Activated T-cell treated with anti-CD3 and anti-CD28 coated beads, Interleukin-2, amount 50 U/mL, for 24 hours (primary cell): Measurements from ENCODE around the gene ZSCAN5A.
A peak's percentile ranks its signal among the peaks of the same experiment; 100 is the strongest.
"Not testable (repeated sequence)": the region's sequence is repeated elsewhere in the genome, so short reads cannot be mapped to it uniquely, and the experiment has no call there.

Experiments used
- DNase-seq: peaks from one replicate; pipeline ENCODE4 v3.0.0-alpha.2; 2020
- H3K27ac Mint-ChIP-seq: 2 replicates; pipeline ENCODE4 v1.8.0; 2020; ENCODE audit warnings: mild to moderate bottlenecking, mixed read lengths
- H3K27me3 Mint-ChIP-seq: 2 replicates; pipeline ENCODE4 v1.8.0; 2020; ENCODE audit warnings: mixed read lengths
- H3K36me3 Mint-ChIP-seq: 2 replicates; pipeline ENCODE4 v1.8.0; 2020; ENCODE audit warnings: low read depth, mixed read lengths
- H3K4me1 Mint-ChIP-seq: 2 replicates; pipeline ENCODE4 v1.8.0; 2020; ENCODE audit warnings: low read depth, mixed read lengths
- H3K4me3 Mint-ChIP-seq: 2 replicates; pipeline ENCODE4 v1.8.0; 2020; ENCODE audit warnings: mild to moderate bottlenecking, moderate library complexity, mixed read lengths
- H3K9me3 Mint-ChIP-seq: 2 replicates; pipeline ENCODE4 v1.8.0; 2020; ENCODE audit warnings: mixed read lengths

The ZSCAN5A gene

GRCh38 chr19:56321989-56322440 lies 7.4 kb upstream of the ZSCAN5A start:
- H3K27me3 Mint-ChIP-seq: peaks cover 6% of the 10 kb centered on the region
- H3K4me3 Mint-ChIP-seq: no peak overlapping the region
- H3K36me3 Mint-ChIP-seq: no peaks in the 10 kb centered on the region
- H3K27ac Mint-ChIP-seq: no peak overlapping the region
- DNase-seq: no peak
- no peaks in the 10 kb centered on the region for H3K9me3 Mint-ChIP-seq
- H3K4me1 Mint-ChIP-seq: no peaks in the 10 kb centered on the region

DNA sequence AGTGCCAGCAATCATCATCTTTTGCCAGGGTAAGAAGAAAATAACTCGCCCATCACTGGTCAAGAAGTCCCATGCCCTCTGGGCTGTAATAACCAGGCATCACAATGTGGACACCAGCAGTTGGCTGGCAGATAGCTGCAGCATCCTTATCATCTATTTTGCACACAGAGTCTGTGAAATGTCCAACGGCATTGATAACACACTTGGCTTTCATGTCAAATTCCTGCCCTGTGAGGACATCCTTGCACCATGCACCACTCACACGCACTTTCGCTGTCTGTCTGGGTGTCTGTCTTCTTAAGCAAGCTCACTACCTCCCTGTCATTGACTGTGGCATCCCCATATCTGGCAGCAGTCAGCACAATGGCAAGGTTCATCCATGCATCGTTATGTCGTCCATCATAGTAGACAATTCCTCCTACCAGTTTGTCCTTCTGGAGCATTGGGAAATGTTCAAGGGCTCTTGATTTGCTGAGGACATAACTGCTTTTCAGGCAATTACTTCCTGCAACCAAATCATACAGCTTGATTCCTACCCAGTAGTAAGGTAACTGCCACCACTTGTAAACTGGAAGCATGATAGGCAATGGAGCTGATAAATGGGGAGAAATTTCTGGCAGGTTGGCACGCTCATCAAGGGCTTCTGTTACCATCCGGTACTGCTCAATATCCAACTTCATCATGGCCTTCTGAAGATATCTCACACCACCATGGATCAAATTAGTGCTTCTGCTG lies 6.8 kb upstream of the ZSCAN5A start:
- no peak for DNase-seq
- Mint-ChIP-seq H3K4me1 (no peaks in the 10 kb centered on the region), H3K27ac (no peak overlapping the region), H3K9me3 (no peaks in the 10 kb centered on the region), H3K27me3 (peaks cover 6% of the 10 kb centered on the region), H3K4me3 (no peak overlapping the region), H3K36me3 (no peaks in the 10 kb centered on the region)

- Mint-ChIP-seq H3K27ac (no peak overlapping the region), H3K36me3 (peaks cover 2% of the 10 kb centered on the region), H3K9me3 (no peaks in the 10 kb centered on the region), H3K4me1 (peaks cover 9% of the 10 kb centered on the region), H3K27me3 (peaks cover 2% of the 10 kb centered on the region), H3K4me3 (no peak overlapping the region)
- DNase-seq: no peak
Measured at GRCh38 chr19:56319991-56320390, 5.4 kb upstream of the ZSCAN5A start.

DNA sequence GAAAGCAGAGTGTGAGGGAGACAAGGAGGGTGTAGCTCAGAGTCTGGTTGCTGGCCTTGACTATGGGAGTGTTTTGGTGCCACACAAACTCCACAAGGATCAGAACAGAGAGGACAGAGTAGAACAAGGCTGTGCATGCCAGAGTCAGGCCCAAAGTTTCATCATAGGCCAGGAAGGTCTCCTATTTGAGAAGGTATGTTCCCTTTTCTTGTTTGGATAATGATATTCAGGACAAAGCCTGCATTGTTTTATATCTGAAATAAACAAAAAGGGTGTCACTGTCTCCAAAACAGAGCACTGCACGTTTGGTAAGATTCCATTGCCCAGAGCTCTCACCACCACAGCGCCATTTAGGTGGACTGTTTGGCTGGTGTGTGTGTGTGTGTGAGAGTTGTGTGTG lies 3.1 kb upstream of the ZSCAN5A start:
- peaks cover 24% of the 10 kb centered on the region for H3K4me1 Mint-ChIP-seq
- H3K36me3 Mint-ChIP-seq: peaks cover 15% of the 10 kb centered on the region
- peaks cover 4% of the 10 kb centered on the region for H3K9me3 Mint-ChIP-seq
- DNase-seq: no peak
- no peaks in the 10 kb centered on the region for H3K27me3 Mint-ChIP-seq
- no peak overlapping the region for H3K4me3 Mint-ChIP-seq
- no peak overlapping the region for H3K27ac Mint-ChIP-seq

DNA sequence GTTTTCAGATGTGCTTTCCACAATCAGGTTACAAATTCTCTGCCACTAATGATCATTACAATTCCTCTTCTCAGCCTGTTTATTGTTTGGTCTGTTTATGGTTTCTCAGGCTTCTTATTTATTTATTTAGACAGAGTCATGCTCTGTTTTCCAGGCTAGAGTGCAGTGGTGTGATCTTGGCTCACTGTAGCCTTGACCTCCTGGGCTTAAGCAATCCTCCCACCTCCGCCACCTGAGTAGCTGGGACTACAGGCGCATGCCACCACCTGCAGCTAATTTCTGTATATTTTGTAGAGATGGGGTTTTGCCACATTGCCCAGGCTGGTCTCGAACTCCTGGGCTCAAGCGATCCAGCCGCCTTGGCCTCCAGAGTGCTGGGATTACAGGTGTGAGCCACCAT lies 2.1 kb upstream of the ZSCAN5A start:
- DNase-seq: no peak
- peaks cover 25% of the 10 kb centered on the region for H3K36me3 Mint-ChIP-seq
- H3K9me3 Mint-ChIP-seq: peaks cover 5% of the 10 kb centered on the region
- no peak overlapping the region for H3K27ac Mint-ChIP-seq
- H3K4me3 Mint-ChIP-seq: no peak overlapping the region
- H3K4me1 Mint-ChIP-seq: peaks cover 29% of the 10 kb centered on the region
- H3K27me3 Mint-ChIP-seq: no peaks in the 10 kb centered on the region

DNA sequence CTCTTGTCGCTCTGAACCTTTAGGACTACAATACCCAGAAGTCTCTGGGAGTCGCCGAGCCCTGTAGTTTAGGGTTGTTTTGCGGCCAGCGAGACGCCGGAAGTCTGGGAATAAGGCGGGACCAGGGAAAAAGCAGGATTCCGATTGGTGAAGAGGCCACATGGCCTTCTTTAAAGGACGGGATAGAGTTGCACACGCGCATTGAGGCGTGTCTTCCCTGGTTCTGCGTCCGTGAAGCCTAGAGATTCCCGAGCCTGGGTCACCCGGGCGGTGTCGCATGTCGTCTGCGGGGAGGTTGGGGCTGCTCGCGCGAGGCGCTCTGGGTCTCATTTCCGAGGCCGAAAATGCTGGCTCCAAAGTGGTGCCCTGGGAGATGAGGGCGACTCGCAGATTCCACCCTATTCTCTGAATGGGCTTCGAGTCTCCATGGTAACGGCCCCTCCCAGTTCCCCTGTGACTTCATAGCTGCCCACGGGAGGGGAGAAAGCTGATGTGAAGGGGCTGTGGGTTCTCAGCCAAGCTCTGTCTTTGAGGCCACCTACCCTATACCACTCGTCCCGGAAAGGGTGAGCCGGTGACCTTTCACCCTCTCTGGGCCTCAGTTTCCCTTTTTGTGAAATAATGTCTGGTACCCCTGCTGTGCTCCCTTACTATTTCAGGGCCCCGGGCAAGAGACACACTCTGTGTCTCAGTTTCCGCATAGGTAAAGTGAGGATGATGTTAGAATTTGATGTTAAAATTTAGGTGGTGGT lies 614 bp upstream of the ZSCAN5A start:
- peak; percentile 91 for DNase-seq
- Mint-ChIP-seq H3K4me3 (peak overlapping the region; percentile 82), H3K27me3 (no peaks in the 10 kb centered on the region), H3K9me3 (peaks cover 5% of the 10 kb centered on the region), H3K27ac (peak overlapping the region; percentile 100), H3K36me3 (peaks cover 37% of the 10 kb centered on the region), H3K4me1 (peaks cover 29% of the 10 kb centered on the region)

DNA sequence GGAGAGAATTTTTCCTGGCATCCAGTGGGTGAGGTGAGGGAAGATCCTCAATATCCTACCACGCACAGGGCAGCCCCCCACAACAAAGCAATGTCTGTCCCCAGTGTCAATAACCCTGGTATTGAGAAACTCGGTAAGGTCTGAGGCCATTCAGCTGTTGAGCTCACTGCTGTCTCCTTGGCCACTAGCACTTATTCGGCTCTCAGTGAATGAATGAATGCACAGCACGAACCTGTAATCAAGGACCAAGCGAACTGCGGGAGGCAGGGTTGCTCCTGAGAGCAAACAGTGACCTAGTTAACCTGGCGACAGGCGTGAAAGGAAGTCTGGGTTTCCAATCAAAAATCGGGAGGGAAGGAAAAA lies 640 bp downstream of the ZSCAN5A start:
- Mint-ChIP-seq H3K27ac (peak overlapping the region; percentile 100), H3K27me3 (no peaks in the 10 kb centered on the region), H3K4me1 (peaks cover 29% of the 10 kb centered on the region), H3K36me3 (peaks cover 48% of the 10 kb centered on the region), H3K9me3 (peaks cover 5% of the 10 kb centered on the region), H3K4me3 (peak overlapping the region; percentile 82)
- DNase-seq: no peak

DNA sequence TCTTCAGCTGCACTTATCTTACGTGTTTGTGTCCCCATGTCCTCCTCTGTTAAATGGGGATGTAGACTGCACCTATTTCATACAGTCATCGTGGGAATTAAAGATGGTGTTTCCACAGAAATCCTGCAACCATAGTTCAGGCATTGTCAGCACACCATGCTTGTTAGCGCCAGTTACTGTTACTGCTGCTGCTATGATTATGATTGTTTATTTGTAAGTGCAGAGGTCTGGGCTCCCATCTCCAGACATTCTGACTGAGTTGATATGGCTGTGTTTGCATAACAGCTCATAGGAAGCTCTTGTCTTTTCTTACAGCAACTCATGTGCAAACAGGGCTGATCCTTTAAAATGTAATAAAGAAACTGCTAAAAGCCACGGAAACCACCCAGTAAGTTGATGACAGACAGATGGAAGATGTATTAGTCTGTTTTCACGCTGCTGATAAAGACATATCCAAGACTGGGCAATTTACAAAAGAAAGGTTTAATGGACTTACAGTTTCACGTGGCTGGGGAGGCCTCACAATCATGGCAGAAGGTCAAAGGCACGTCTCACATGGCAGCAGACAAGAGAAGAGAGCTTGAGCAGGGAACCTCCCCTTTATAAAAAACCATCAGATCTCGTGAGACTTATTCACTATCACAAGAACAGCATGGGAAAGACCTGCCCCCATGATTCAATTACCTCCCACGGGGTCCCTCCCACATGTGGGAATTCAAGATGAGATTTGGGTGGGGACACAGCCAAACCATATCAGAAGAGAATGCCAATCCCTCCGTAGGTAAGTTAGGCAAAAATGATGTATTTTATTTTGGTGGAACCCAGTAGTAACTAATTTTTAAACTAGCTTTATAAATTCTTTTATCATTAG lies 1.6 kb downstream of the ZSCAN5A start:
- Mint-ChIP-seq H3K36me3 (peaks cover 54% of the 10 kb centered on the region), H3K27me3 (no peaks in the 10 kb centered on the region), H3K27ac (peak overlapping the region; percentile 100), H3K4me1 (peaks cover 29% of the 10 kb centered on the region), H3K9me3 (peaks cover 5% of the 10 kb centered on the region), H3K4me3 (peak overlapping the region; percentile 82)
- no peak for DNase-seq

DNA sequence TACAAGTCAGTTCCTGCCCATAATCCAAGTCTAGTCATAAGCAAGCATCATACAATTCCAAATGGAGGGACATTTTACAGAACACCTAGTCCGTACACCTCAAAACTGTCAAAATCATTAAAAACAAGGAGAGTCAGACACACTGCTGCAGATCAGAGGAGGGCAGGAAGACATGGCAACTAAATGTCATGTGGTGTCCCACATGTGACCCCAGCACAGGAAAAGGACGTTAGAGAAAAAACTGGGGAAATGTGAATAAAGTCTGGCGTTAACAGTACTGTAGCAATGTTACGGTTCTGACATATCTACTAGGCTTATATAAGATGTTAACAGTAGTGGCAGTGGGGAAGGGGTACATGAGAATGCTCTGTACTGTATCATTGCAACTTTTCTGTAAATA lies 2.3 kb downstream of the ZSCAN5A start:
- no peaks in the 10 kb centered on the region for H3K27me3 Mint-ChIP-seq
- peaks cover 5% of the 10 kb centered on the region for H3K9me3 Mint-ChIP-seq
- peaks cover 29% of the 10 kb centered on the region for H3K4me1 Mint-ChIP-seq
- peaks cover 57% of the 10 kb centered on the region for H3K36me3 Mint-ChIP-seq
- no peak for DNase-seq
- H3K27ac Mint-ChIP-seq: no peak overlapping the region
- no peak overlapping the region for H3K4me3 Mint-ChIP-seq

GRCh38 chr19:56310462-56310861 lies 4.2 kb downstream of the ZSCAN5A start:
- Mint-ChIP-seq H3K27me3 (no peaks in the 10 kb centered on the region), H3K4me3 (no peak overlapping the region), H3K36me3 (peaks cover 66% of the 10 kb centered on the region), H3K9me3 (peaks cover 5% of the 10 kb centered on the region), H3K27ac (no peak overlapping the region), H3K4me1 (peaks cover 21% of the 10 kb centered on the region)
- no peak for DNase-seq

- Mint-ChIP-seq H3K4me1 (peaks cover 20% of the 10 kb centered on the region), H3K4me3 (no peak overlapping the region), H3K27ac (no peak overlapping the region), H3K36me3 (peaks cover 71% of the 10 kb centered on the region), H3K27me3 (no peaks in the 10 kb centered on the region), H3K9me3 (peaks cover 5% of the 10 kb centered on the region)
- DNase-seq: peak; percentile 71
Measured at GRCh38 chr19:56309511-56310185, 5.0 kb downstream of the ZSCAN5A start.

DNA sequence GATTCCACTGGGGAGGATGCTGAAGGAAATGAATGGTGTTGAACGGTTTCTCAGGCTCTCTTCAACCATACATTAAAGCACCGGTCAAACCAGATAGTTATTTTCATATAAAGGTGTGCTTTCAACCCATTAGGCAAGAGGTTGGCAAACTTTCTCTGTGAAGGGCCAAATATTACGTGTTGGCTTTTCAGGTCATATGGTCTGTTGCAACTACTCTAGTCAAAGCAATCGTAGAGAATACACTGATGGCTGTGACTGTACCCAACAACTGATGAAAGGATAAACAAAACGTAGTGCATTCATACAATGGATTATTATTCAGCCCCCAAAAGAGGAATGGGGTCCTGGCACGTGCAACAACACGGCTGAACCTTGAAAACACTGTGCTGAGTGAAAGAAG lies 5.8 kb downstream of the ZSCAN5A start:
- DNase-seq: no peak
- peaks cover 76% of the 10 kb centered on the region for H3K36me3 Mint-ChIP-seq
- H3K4me1 Mint-ChIP-seq: peaks cover 16% of the 10 kb centered on the region
- H3K27ac Mint-ChIP-seq: no peak overlapping the region
- H3K27me3 Mint-ChIP-seq: no peaks in the 10 kb centered on the region
- H3K4me3 Mint-ChIP-seq: no peak overlapping the region
- H3K9me3 Mint-ChIP-seq: peaks cover 5% of the 10 kb centered on the region

DNA sequence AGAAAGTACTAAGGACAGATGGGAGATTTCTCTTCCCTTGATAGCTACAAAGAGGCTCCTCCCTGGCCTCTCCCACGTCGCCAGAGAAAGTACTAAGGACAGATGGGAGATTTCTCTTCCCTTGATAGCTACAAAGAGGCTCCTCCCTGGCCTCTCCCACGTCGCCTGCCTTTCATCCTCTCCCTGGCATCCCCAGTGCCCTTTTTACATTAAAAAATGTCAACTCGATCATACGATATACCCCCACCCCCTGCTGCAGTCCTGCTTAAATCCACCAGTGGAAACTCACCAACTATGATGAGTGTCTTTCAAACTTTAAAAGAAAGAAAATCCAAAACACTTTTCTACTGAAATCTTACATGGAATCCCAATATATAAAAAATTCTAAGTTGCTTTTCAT lies 7.6 kb downstream of the ZSCAN5A start:
- not testable (repeated sequence) for DNase-seq, H3K27me3 Mint-ChIP-seq, H3K9me3 Mint-ChIP-seq, H3K4me3 Mint-ChIP-seq, H3K4me1 Mint-ChIP-seq, H3K27ac Mint-ChIP-seq
- H3K36me3 Mint-ChIP-seq: peaks cover 67% of the 10 kb centered on the region

GRCh38 chr19:56306016-56306415 lies 8.6 kb downstream of the ZSCAN5A start:
- Mint-ChIP-seq H3K27me3 (no peaks in the 10 kb centered on the region), H3K36me3 (peaks cover 65% of the 10 kb centered on the region), H3K4me3 (no peak overlapping the region), H3K4me1 (peaks cover 14% of the 10 kb centered on the region), H3K9me3 (peaks cover 3% of the 10 kb centered on the region), H3K27ac (no peak overlapping the region)
- DNase-seq: no peak
